Activated CD4-positive, alpha-beta T cell treated with anti-CD3 and anti-CD28 coated beads, Interleukin-2, amount 10 ng/mL, durations not matched to agents 24 days and 14 days (primary cell): Measurements from ENCODE around the gene RNF144B. TPM values are rescaled to one million over a fixed set of nuclear protein-coding genes. Genes with fewer than 3 reads are reported as not detected.
"Not testable (repeated sequence)": the region's sequence is repeated elsewhere in the genome, so short reads cannot be mapped to it uniquely, and the experiment has no call there.

Source experiments
- DNase-seq: peaks from one replicate; pipeline ENCODE4 v3.0.0; 2022
- H3K27ac Mint-ChIP-seq: one replicate; pipeline ENCODE4 v1.8.0; 2022; ENCODE audit warnings: mild to moderate bottlenecking, mixed read lengths
- H3K27me3 Mint-ChIP-seq: one replicate; pipeline ENCODE4 v1.8.0; 2022; ENCODE audit warnings: mixed read lengths
- H3K36me3 Mint-ChIP-seq: one replicate; pipeline ENCODE4 v1.8.0; 2022; ENCODE audit warnings: low read depth, mild to moderate bottlenecking, mixed read lengths
- H3K4me1 Mint-ChIP-seq: one replicate; pipeline ENCODE4 v1.8.0; 2021; ENCODE audit warnings: mixed read lengths
- H3K4me3 Mint-ChIP-seq: one replicate; pipeline ENCODE4 v1.8.0; 2022; ENCODE audit warnings: mild to moderate bottlenecking, moderate library complexity, mixed read lengths
- H3K9me3 Mint-ChIP-seq: one replicate; pipeline ENCODE4 v1.8.0; 2021; ENCODE audit warnings: mixed read lengths
- intact Hi-C: fragments of 100-400 bp; cut with micrococcal nuclease; formaldehyde crosslinking; loops from one replicate; pipeline ENCODE4 v1.15.1; 2023
- total RNA-seq: library from RNA; stranded (reverse); gene quantifications from 2 replicates; pipeline ENCODE4 v1.2.3, GENCODE V29; 2022

Gene RNF144B
- total RNA-seq, 1 donor from 2014 or later: 0.40 TPM

GRCh38 chr6:18386298-18386976, 713 bp upstream of the RNF144B start:
- intact Hi-C loops: loop anchor here (5.0 to 10.0 kb wide), 2 partner anchors 98 to 124 kb away; partner anchors contain the start of gene DEK
- Mint-ChIP-seq H3K4me3 (peak overlapping the region; percentile 91), H3K4me1 (peaks cover 21% of the 10 kb centered on the region), H3K9me3 (no peaks in the 10 kb centered on the region), H3K36me3 (no peaks in the 10 kb centered on the region), H3K27ac (peak overlapping the region; percentile 34), H3K27me3 (peaks cover 20% of the 10 kb centered on the region)
- no peak for DNase-seq

- Mint-ChIP-seq H3K27ac (no peak overlapping the region), H3K9me3 (no peaks in the 10 kb centered on the region), H3K4me1 (peaks cover 21% of the 10 kb centered on the region), H3K4me3 (peak overlapping the region; percentile 91), H3K36me3 (no peaks in the 10 kb centered on the region), H3K27me3 (peaks cover 21% of the 10 kb centered on the region)
- DNase-seq: no peak
- intact Hi-C loops: loop anchor here (5.0 to 10.0 kb wide), 2 partner anchors 97 to 126 kb away; partner anchors contain the start of gene DEK
These were observed 1.1 kb downstream of the RNF144B start for GRCh38 chr6:18388271-18388670.

- no peak for DNase-seq
- no peaks in the 10 kb centered on the region for H3K9me3 Mint-ChIP-seq
- H3K36me3 Mint-ChIP-seq: no peaks in the 10 kb centered on the region
- H3K27me3 Mint-ChIP-seq: peaks cover 21% of the 10 kb centered on the region
- no peak overlapping the region for H3K4me3 Mint-ChIP-seq
- H3K4me1 Mint-ChIP-seq: peaks cover 21% of the 10 kb centered on the region
- no peak overlapping the region for H3K27ac Mint-ChIP-seq
- intact Hi-C loops: loop anchor here (5.0 to 10.0 kb wide), 2 partner anchors 96 to 127 kb away; partner anchors contain the start of gene DEK
These were observed 1.8 kb downstream of the RNF144B start for GRCh38 chr6:18388942-18389341.

- Mint-ChIP-seq H3K4me3 (no peak overlapping the region), H3K4me1 (peaks cover 21% of the 10 kb centered on the region), H3K27ac (no peak overlapping the region), H3K27me3 (peaks cover 22% of the 10 kb centered on the region), H3K9me3 (no peaks in the 10 kb centered on the region), H3K36me3 (no peaks in the 10 kb centered on the region)
- no peak for DNase-seq
- intact Hi-C loops: loop anchor here (5.0 to 10.0 kb wide), 2 partner anchors 95 to 127 kb away; partner anchors contain the start of gene DEK
These were observed 2.3 kb downstream of the RNF144B start for GRCh38 chr6:18389479-18389878.

GRCh38 chr6:18390476-18390875, 3.3 kb downstream of the RNF144B start:
- H3K4me1 Mint-ChIP-seq: peaks cover 21% of the 10 kb centered on the region

GRCh38 chr6:18391023-18391422, 3.9 kb downstream of the RNF144B start:
- peaks cover 27% of the 10 kb centered on the region for H3K27me3 Mint-ChIP-seq
- no peak overlapping the region for H3K4me3 Mint-ChIP-seq
- intact Hi-C loops: loop anchor here (10.0 kb wide), 1 partner anchor 114 kb away; no protein-coding TSS in a partner anchor
- no peak for DNase-seq
- H3K27ac Mint-ChIP-seq: no peak overlapping the region
- no peaks in the 10 kb centered on the region for H3K36me3 Mint-ChIP-seq
- peaks cover 21% of the 10 kb centered on the region for H3K4me1 Mint-ChIP-seq
- no peaks in the 10 kb centered on the region for H3K9me3 Mint-ChIP-seq

More at GRCh38 chr6:18390476-18390875, 3.3 kb downstream of the RNF144B start:
- Mint-ChIP-seq H3K9me3 (no peaks in the 10 kb centered on the region), H3K4me3 (no peak overlapping the region), H3K27me3 (peaks cover 26% of the 10 kb centered on the region), H3K27ac (no peak overlapping the region), H3K36me3 (no peaks in the 10 kb centered on the region)
- intact Hi-C loops: loop anchor here (10.0 kb wide), 1 partner anchor 114 kb away; no protein-coding TSS in a partner anchor
- no peak for DNase-seq

GRCh38 chr6:18392346-18392877, 5.3 kb downstream of the RNF144B start:
- Mint-ChIP-seq H3K27me3 (peaks cover 23% of the 10 kb centered on the region), H3K4me1 (peaks cover 11% of the 10 kb centered on the region), H3K4me3 (no peak overlapping the region), H3K27ac (no peak overlapping the region), H3K36me3 (no peaks in the 10 kb centered on the region), H3K9me3 (no peaks in the 10 kb centered on the region)
- intact Hi-C loops: loop anchor here (10.0 kb wide), 1 partner anchor 112 kb away; no protein-coding TSS in a partner anchor
- no peak for DNase-seq

- intact Hi-C loops: loop anchor here (10.0 kb wide), 1 partner anchor 111 kb away; no protein-coding TSS in a partner anchor
- H3K27me3 Mint-ChIP-seq: peaks cover 16% of the 10 kb centered on the region
- no peaks in the 10 kb centered on the region for H3K36me3 Mint-ChIP-seq
- no peak overlapping the region for H3K4me3 Mint-ChIP-seq
- H3K9me3 Mint-ChIP-seq: no peaks in the 10 kb centered on the region
- no peak overlapping the region for H3K27ac Mint-ChIP-seq
- peaks cover 2% of the 10 kb centered on the region for H3K4me1 Mint-ChIP-seq
- no peak for DNase-seq
These were observed 6.5 kb downstream of the RNF144B start for GRCh38 chr6:18393698-18394097.

GRCh38 chr6:18395177-18395855, 8.2 kb downstream of the RNF144B start:
- H3K27me3 Mint-ChIP-seq: peaks cover 12% of the 10 kb centered on the region
- no peaks in the 10 kb centered on the region for H3K36me3 Mint-ChIP-seq
- intact Hi-C loops: loop anchor here (10.0 kb wide), 1 partner anchor 109 kb away; no protein-coding TSS in a partner anchor
- H3K27ac Mint-ChIP-seq: no peak overlapping the region
- H3K4me1 Mint-ChIP-seq: peaks cover 1% of the 10 kb centered on the region
- no peak for DNase-seq
- no peaks in the 10 kb centered on the region for H3K9me3 Mint-ChIP-seq
- H3K4me3 Mint-ChIP-seq: no peak overlapping the region

- Mint-ChIP-seq H3K36me3 (no peaks in the 10 kb centered on the region), H3K4me1 (peaks cover 6% of the 10 kb centered on the region), H3K27me3 (peaks cover 12% of the 10 kb centered on the region), H3K9me3 (no peaks in the 10 kb centered on the region), H3K27ac (no peak overlapping the region), H3K4me3 (no peak overlapping the region)
- DNase-seq: no peak
- intact Hi-C loops: loop anchor here (10.0 kb wide), 1 partner anchor 109 kb away; no protein-coding TSS in a partner anchor
These were observed 8.7 kb downstream of the RNF144B start for GRCh38 chr6:18395856-18396197.

GRCh38 chr6:18397701-18398100, 10.6 kb downstream of the RNF144B start:
- DNase-seq: no peak
- Mint-ChIP-seq H3K36me3 (no peaks in the 10 kb centered on the region), H3K27ac (no peak overlapping the region), H3K4me3 (no peak overlapping the region), H3K9me3 (no peaks in the 10 kb centered on the region), H3K4me1 (peaks cover 10% of the 10 kb centered on the region), H3K27me3 (peaks cover 12% of the 10 kb centered on the region)
- intact Hi-C loops: loop anchor here (10.0 kb wide), 1 partner anchor 107 kb away; no protein-coding TSS in a partner anchor

- not testable (repeated sequence) for H3K36me3 Mint-ChIP-seq, DNase-seq, H3K27ac Mint-ChIP-seq, H3K4me3 Mint-ChIP-seq, H3K9me3 Mint-ChIP-seq
- Mint-ChIP-seq H3K27me3 (peaks cover 11% of the 10 kb centered on the region), H3K4me1 (peaks cover 10% of the 10 kb centered on the region)
- intact Hi-C loops: loop anchor here (10.0 kb wide), 1 partner anchor 107 kb away; no protein-coding TSS in a partner anchor
These were observed 11.1 kb downstream of the RNF144B start for GRCh38 chr6:18398225-18398624.

- Mint-ChIP-seq H3K4me3 (no peak overlapping the region), H3K4me1 (peaks cover 10% of the 10 kb centered on the region), H3K27me3 (peaks cover 3% of the 10 kb centered on the region), H3K9me3 (no peaks in the 10 kb centered on the region), H3K27ac (peak overlapping the region; percentile 9), H3K36me3 (no peaks in the 10 kb centered on the region)
- peak; percentile 56 for DNase-seq
- intact Hi-C loops: no loop called here
These were observed 13.8 kb downstream of the RNF144B start for GRCh38 chr6:18400831-18401446.
